GM23338 (cell line): ENCODE results near the gene GRID1. TPM values are rescaled to one million over a fixed set of nuclear protein-coding genes. Genes with fewer than 3 reads are reported as not detected.

Source experiments
- ATAC-seq: fragments of 200-7000 bp; cut with Tn5 transposase; 3 replicates; pipeline ENCODE4 v1.9.1; 2020
- DNase-seq: peaks from one replicate; pipeline ENCODE4 v3.0.0-alpha.2; 2015; ENCODE audit warnings: low spot score
- H2AFZ ChIP-seq: fragments of 200-600 bp; sonication (generic); 2 replicates; pipeline ENCODE4 v1.8.0; 2016; ENCODE audit warnings: antibody characterized with exemption, mild to moderate bottlenecking, moderate library complexity
- H3F3A ChIP-seq: fragments of 200-600 bp; sonication (generic); replicated peaks from 2 replicates; pipeline ENCODE4 v1.8.0; 2017; ENCODE audit warnings: antibody characterized with exemption, mixed run types, low read depth
- H3K27ac ChIP-seq: fragments of 200-600 bp; sonication (generic); 2 replicates; pipeline ENCODE4 v1.6.1; 2016; ENCODE audit warnings: low read depth
- H3K27me3 ChIP-seq: fragments of 200-600 bp; sonication (generic); 2 replicates; pipeline ENCODE4 v1.8.0; 2016; ENCODE audit warnings: mild to moderate bottlenecking, mixed run types, moderate library complexity; ENCODE audit not compliant: insufficient read depth
- H3K36me3 ChIP-seq: fragments of 200-600 bp; sonication (generic); 2 replicates; pipeline ENCODE4 v1.8.0; 2016; ENCODE audit warnings: mild to moderate bottlenecking; ENCODE audit not compliant: insufficient read depth
- H3K4me1 ChIP-seq: fragments of 200-600 bp; sonication (generic); 2 replicates; pipeline ENCODE4 v1.8.0; 2016; ENCODE audit warnings: mild to moderate bottlenecking, moderate library complexity; ENCODE audit not compliant: insufficient read depth
- H3K4me2 ChIP-seq: fragments of 200-600 bp; sonication (generic); 2 replicates; pipeline ENCODE4 v1.7.1; 2017; ENCODE audit warnings: mixed run types
- H3K4me3 ChIP-seq: fragments of 200-600 bp; sonication (generic); 2 replicates; pipeline ENCODE4 v1.6.1; 2016; ENCODE audit warnings: mixed run types
- H3K79me2 ChIP-seq: fragments of 200-600 bp; sonication (generic); replicated peaks from 2 replicates; pipeline ENCODE4 v1.8.0; 2017; ENCODE audit warnings: mild to moderate bottlenecking; ENCODE audit not compliant: insufficient read depth
- H3K9me2 ChIP-seq: fragments of 200-600 bp; sonication (generic); 2 replicates; pipeline ENCODE4 v1.8.0; 2017; ENCODE audit not compliant: insufficient read depth
- H4K20me1 ChIP-seq: fragments of 200-600 bp; sonication (generic); replicated peaks from 2 replicates; pipeline ENCODE4 v1.8.0; 2017; ENCODE audit warnings: mild to moderate bottlenecking; ENCODE audit not compliant: insufficient read depth
- H3K27ac Mint-ChIP-seq: 2 replicates; pipeline ENCODE4 v1.8.0; 2020; ENCODE audit warnings: inconsistent platforms, mild to moderate bottlenecking, moderate library complexity, mixed read lengths
- H3K27me3 Mint-ChIP-seq: 3 replicates; pipeline ENCODE4 v1.8.0; 2022; ENCODE audit warnings: low read depth, mild to moderate bottlenecking, moderate library complexity, mixed read lengths, inconsistent platforms; ENCODE audit not compliant: insufficient read depth, poor library complexity
- H3K36me3 Mint-ChIP-seq: 3 replicates; pipeline ENCODE4 v1.8.0; 2021; ENCODE audit warnings: low read depth, mild to moderate bottlenecking, inconsistent platforms, moderate library complexity, mixed read lengths
- H3K4me1 Mint-ChIP-seq: 3 replicates; pipeline ENCODE4 v1.8.0; 2020; ENCODE audit warnings: mild to moderate bottlenecking, inconsistent platforms, mixed read lengths
- H3K4me3 Mint-ChIP-seq: 3 replicates; pipeline ENCODE4 v1.8.0; 2021; ENCODE audit warnings: moderate library complexity, mild to moderate bottlenecking, inconsistent platforms, mixed read lengths
- H3K9me3 Mint-ChIP-seq: 3 replicates; pipeline ENCODE4 v1.8.0; 2020; ENCODE audit warnings: moderate library complexity, mild to moderate bottlenecking, inconsistent platforms, mixed read lengths
- CTCF ChIP-seq, 2 experiments: fragments of 200-600 bp in 1 of 2; sonication (generic) in 1 of 2; conservative IDR thresholded peaks; 2 replicates each; pipeline versions ENCODE4 v1.5.1 to v1.6.1; 2016 to 2017; ENCODE audit warnings: antibody characterized with exemption in 2 of 2, low read depth in 2 of 2, mild to moderate bottlenecking in 2 of 2, moderate library complexity in 1 of 2
- ETS1 ChIP-seq: IDR thresholded peaks from 2 replicates; pipeline ENCODE4 v1.6.1; 2016; ENCODE audit warnings: antibody characterized with exemption
- EZH2 ChIP-seq: fragments of 200-600 bp; sonication (generic); IDR thresholded peaks from one replicate; pipeline ENCODE4 v1.8.0; 2017; ENCODE audit warnings: antibody characterized with exemption, mild to moderate bottlenecking, low read depth; ENCODE audit not compliant: unreplicated experiment
- JUNB ChIP-seq: IDR thresholded peaks from one replicate; pipeline ENCODE4 v1.6.1; 2016; ENCODE audit warnings: antibody characterized with exemption; ENCODE audit not compliant: unreplicated experiment
- NANOG ChIP-seq: IDR thresholded peaks from 2 replicates; pipeline ENCODE4 v1.6.1; 2016; ENCODE audit warnings: antibody characterized with exemption, borderline replicate concordance
- REST ChIP-seq: IDR thresholded peaks from one replicate; pipeline ENCODE4 v1.6.1; 2018; ENCODE audit warnings: antibody characterized with exemption; ENCODE audit not compliant: unreplicated experiment
- ZNF114 ChIP-seq: fragments of 250-450 bp; sonication (Bioruptor Pico); IDR thresholded peaks from 2 replicates; pipeline ENCODE4 v1.5.0; 2020; ENCODE audit warnings: mild to moderate bottlenecking, moderate library complexity
- ZNF331 ChIP-seq: fragments of 250-450 bp; sonication (Bioruptor Pico); IDR thresholded peaks from 2 replicates; pipeline ENCODE4 v1.5.0; 2020; ENCODE audit warnings: low read depth, mild to moderate bottlenecking, moderate library complexity
- polyA plus RNA-seq: library from polyadenylated mRNA; unstranded; fragments of >200 nt; fragmentation: Nextera tagmentation; extraction: Ambion mirVana; gene quantifications from 2 replicates; pipeline ENCODE4 v1.2.1, GENCODE V29; 2016
- total RNA-seq: library from RNA; depleted of rRNA; stranded (reverse); fragments of >200 nt; shearing (Covaris generic); gene quantifications from 2 replicates; pipeline ENCODE4 v1.2.3, GENCODE V29; 2014

Gene GRID1
- total and polyA plus RNA-seq, 2 experiments from 2014 or later, result 0.14 to 0.15 TPM

- TF ChIP-seq ETS1 (no peak), ZNF114 (no peak)
Observed at GRCh38 chr10:85600744-85601081, 765.9 kb downstream of the GRID1 start (continued).

GRCh38 chr10:85600026-85600743 is 766.4 kb downstream of the GRID1 start:
- Mint-ChIP-seq H3K27ac (no peak overlapping the region), H3K27me3 (peaks cover 5% of the 10 kb centered on the region), H3K4me3 (no peak overlapping the region), H3K36me3 (peaks cover 5% of the 10 kb centered on the region; the same call in 1 of the 3 replicates), H3K9me3 (peaks cover 88% of the 10 kb centered on the region), H3K4me1 (no peaks in the 10 kb centered on the region)
- H3K79me2 ChIP-seq, result no peaks in the 10 kb centered on the region
- ATAC-seq (no peak), DNase-seq (no peak)
- H2AFZ ChIP-seq, result no peak overlapping the region
- no peak overlapping the region for H3K4me2 ChIP-seq
- no peaks in the 10 kb centered on the region for H3F3A ChIP-seq
- no peaks in the 10 kb centered on the region for H3K27me3 ChIP-seq
- TF ChIP-seq NANOG, result no peak
- H4K20me1 ChIP-seq, result no peaks in the 10 kb centered on the region
- H3K27ac ChIP-seq, result no peak overlapping the region
- H3K4me3 ChIP-seq, result no peak overlapping the region
- H3K9me2 ChIP-seq, result no peaks in the 10 kb centered on the region
- H3K36me3 ChIP-seq, result no peaks in the 10 kb centered on the region
- no peaks in the 10 kb centered on the region for H3K4me1 ChIP-seq

- Histone ChIP-seq H3K4me1 (no peaks in the 10 kb centered on the region), H2AFZ (no peak overlapping the region), H3K4me3 (no peak overlapping the region), H3K4me2 (no peak overlapping the region), H4K20me1 (no peaks in the 10 kb centered on the region), H3K27me3 (no peaks in the 10 kb centered on the region), H3K79me2 (no peaks in the 10 kb centered on the region), H3K9me2 (no peaks in the 10 kb centered on the region), H3K36me3 (no peaks in the 10 kb centered on the region), H3K27ac (no peak overlapping the region), H3F3A (no peaks in the 10 kb centered on the region)
- peaks cover 88% of the 10 kb centered on the region for H3K9me3 Mint-ChIP-seq
- peaks cover 5% of the 10 kb centered on the region; the same call in 1 of the 3 replicates for H3K36me3 Mint-ChIP-seq
- peaks cover 5% of the 10 kb centered on the region for H3K27me3 Mint-ChIP-seq
- no peak for ATAC-seq
- no peaks in the 10 kb centered on the region for H3K4me1 Mint-ChIP-seq
- H3K4me3 Mint-ChIP-seq, result no peak overlapping the region
- no peak overlapping the region for H3K27ac Mint-ChIP-seq
- DNase-seq, result no peak
- TF ChIP-seq JUNB (no peak), EZH2 (no peak), REST (no peak), CTCF (conservative IDR thresholded peaks at IDR 0.05; ENCODE audit: low read depth in 2 of 2) (no peak), ZNF114 (no peak), ZNF331 (CRISPR knock-in tag) (no peak)
Observed at GRCh38 chr10:85599081-85599480, 767.5 kb downstream of the GRID1 start.
